ENCODE data around the gene PHGDH.
"Not testable (repeated sequence)": the region's sequence is repeated elsewhere in the genome, so short reads cannot be mapped to it uniquely, and the experiment has no call there.

Gene PHGDH

GRCh38 chr1:119700326-119700725 lies 11.4 kb upstream of the PHGDH start:
- DNase-seq: no peak

DNA sequence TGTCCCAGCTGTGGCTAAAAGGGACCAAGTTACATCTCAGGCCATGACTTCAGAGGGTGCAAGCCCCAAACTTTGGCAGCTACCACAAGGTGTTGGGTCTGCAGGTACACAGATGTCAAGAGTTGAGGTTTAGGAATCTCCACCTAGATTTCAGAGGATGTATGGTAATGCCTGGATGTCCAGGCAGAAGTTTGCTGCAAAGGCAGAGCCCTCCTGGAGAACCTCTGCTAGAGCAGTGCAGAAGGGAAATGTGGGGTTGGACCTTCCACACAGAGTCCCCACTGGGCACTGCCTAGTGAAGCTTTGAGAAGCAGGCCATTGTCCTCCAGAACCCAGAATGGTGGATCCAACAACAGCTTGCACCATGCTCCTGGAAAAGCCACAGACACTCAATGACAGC lies 10.1 kb upstream of the PHGDH start:
- DNase-seq: no peak

DNA sequence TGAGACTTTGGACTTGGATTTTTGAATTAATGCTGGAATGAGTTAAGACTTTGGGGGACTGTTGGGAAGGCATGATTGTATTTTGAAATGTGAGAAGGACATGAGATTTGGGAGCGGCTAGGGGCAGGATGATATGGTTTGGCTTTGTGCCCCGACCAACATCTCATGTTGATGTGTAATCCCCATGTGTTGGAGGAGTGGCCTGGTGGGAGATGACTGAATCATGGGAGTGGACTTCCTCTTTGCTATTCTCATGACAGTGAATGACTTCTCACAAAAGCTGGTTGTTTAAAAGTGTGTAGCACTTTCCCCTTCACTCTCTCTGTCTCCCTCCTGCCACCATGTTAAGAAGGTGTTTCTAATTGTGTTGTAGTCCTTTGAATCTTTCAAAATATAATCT lies 9.3 kb upstream of the PHGDH start:
- no peak for DNase-seq

DNA sequence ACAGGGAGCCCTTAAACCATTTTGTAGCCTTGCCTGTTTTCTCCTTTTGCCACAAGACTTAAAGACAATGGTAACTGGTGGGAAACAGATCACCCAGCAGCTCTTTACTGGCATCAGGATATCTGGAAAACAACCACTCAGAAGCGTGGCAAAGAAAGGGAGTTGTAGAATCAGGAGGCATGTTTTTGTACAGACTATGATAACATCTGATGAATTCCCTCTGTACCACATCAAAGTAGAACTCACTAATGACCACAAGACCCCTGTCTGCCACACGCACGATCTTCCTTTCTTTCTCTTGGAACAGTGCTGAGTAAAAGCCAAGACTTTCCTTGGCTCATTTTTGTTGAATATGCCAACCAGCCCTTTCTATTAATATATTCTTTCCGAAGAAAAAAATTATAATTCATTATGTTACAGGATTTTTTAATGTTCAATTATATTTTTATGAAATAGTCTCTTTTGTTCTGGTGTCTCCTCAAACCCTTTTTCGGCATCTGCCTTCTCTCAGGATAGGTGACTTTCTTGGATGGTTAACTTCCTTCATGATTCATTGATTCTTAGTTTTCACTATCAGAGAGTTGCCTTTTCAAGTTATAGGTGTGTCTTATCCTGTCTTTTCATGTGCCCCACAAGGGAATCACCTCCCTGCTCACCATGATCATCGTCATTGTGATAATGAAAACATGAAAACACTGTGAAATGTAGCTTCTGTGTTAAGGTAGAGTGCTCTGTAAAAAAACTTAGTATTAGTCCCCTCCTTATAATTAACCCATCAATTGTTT lies 7.9 kb upstream of the PHGDH start:
- no peak for DNase-seq

GRCh38 chr1:119706599-119706998 lies 5.1 kb upstream of the PHGDH start:
- DNase-seq: not testable (repeated sequence)

DNA sequence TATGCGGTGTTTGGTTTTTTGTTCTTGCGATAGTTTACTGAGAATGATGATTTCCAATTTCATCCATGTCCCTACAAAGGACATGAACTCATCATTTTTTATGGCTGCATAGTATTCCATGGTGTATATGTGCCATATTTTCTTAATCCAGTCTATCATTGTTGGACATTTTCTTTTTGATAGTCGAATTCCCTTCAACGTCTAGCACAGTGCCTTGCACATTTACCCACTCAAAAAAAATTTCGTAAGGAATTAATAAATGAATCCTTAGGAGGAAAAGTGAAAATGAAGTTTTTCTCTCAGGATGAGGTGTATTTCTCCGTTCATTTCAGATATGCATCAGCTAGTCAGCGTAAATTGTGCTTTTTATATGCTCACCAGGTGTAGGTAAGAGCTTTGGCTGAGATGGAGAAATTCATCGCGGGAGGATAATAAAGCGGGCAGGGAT lies 354 bp upstream of the PHGDH start:
- DNase-seq: not testable (repeated sequence)

GRCh38 chr1:119712342-119713038 lies 756 bp downstream of the PHGDH start:
- DNase-seq: peak; percentile 75

- peak; percentile 53 for DNase-seq
Measured at GRCh38 chr1:119713039-119713748, 1.5 kb downstream of the PHGDH start.

GRCh38 chr1:119713749-119714456 lies 2.2 kb downstream of the PHGDH start:
- DNase-seq: peak; percentile 53

DNA sequence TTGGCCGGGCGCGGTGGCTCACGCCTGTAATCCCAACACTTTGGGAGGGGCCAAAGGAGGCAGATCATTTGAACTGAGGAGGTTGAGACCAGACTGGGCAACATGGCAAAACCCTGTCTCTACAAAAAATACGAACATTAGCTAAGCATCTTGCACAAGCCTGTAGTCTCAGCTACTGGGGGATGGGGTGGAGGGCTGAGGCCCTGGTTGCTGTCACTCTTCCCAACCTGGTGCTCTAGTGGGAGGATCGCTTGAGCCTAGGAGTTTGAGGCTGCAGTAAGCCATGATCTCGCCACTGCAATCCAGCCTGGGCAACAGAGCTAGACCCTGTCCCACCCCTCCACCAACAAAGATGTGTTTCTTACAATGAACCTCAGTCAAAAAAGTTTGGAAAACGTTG lies 2.8 kb downstream of the PHGDH start:
- DNase-seq: no peak

DNA sequence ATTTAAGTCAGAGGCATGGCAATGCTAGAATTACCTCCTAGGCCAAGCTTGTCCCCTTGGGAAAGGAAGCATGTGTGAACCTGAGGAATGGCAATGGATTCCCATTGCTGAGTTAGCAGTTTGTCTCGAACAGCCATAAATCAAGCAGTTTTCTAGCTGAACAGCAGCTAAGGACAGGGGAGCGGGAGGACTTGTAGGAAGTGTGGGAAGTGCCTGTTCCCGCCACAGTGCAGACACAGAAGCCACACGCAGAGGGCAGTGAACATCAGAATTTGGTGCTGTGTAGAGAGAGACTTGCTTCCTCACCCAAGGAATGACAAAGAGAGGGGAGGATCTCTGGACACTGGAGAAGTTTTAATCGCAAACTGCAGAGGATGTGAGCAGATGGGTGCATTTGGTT lies 3.8 kb downstream of the PHGDH start:
- no peak for DNase-seq

DNA sequence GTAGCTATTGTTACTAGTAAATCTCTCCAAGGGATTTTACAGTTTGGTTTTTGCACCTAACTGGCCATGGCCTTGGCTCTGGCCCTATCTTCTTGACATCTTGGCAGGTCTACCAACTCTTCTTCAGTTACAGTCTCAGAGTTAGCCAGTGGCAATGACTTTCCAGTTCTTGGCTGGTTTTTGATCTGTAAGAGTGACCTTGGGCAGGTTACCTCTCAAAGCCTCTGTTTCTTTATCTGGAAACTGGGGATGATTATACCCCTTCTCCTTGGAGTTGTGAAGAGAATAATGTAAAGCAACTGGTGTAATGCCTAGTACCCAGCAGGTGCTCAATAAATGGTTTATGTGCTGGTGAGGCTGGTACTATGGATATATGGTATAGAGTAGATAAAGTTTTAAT lies 6.7 kb downstream of the PHGDH start:
- no peak for DNase-seq

GRCh38 chr1:119718972-119719371 lies 7.2 kb downstream of the PHGDH start:
- no peak for DNase-seq

DNA sequence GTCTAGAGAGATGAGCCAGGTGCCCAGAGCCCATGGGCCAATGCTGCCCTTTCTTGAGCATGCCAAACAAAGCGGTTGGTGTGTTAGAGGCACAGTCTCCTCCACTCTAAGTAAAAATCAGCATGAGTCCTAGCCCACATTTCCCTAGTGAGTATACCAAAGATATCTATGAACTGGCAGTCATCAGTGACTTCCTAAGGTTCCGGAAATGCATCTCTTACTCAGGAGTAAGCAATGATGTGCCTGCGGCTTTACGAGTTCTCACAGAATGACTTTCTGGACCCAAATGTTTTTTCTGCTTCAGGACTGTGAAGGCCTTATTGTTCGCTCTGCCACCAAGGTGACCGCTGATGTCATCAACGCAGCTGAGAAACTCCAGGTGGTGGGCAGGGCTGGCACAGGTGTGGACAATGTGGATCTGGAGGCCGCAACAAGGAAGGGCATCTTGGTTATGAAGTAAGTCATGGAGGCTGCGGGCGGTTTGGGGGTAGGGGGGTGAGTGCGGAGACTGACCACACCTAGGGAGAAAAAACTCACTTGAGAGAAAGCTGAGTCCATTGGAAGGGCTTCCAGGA lies 9.2 kb downstream of the PHGDH start:
- no peak for DNase-seq

- no peak for DNase-seq
Measured at GRCh38 chr1:119721896-119722295, 10.2 kb downstream of the PHGDH start.

DNA sequence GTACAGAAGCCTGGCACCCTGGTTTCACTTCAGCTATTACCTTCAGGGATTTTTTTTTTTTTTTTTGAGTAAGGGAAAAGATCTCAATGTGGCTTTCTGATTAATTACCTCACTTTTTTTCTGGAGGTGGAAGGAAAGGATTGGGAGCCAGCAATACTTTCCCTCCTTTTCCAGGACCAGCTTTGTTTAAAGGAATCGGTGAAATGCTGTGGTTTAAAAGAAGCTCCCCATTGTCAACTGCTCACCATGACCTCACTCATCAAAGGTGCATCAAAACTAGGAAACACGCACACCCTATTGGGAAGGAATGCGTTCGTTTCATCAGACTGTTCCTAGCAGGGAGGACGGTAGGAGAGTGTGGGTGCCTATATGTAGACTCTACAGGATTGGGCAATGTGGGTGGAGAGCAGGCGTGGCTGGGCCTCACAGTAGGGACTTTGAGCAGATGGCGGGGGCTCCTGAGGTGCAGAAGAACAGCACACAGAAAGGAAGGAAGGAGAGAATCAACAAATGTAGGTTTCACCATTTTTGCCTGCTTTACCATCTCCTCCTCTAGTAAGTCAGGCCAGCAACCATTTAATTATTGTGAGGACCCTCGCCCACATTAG lies 13.0 kb downstream of the PHGDH start:
- DNase-seq: no peak

DNA sequence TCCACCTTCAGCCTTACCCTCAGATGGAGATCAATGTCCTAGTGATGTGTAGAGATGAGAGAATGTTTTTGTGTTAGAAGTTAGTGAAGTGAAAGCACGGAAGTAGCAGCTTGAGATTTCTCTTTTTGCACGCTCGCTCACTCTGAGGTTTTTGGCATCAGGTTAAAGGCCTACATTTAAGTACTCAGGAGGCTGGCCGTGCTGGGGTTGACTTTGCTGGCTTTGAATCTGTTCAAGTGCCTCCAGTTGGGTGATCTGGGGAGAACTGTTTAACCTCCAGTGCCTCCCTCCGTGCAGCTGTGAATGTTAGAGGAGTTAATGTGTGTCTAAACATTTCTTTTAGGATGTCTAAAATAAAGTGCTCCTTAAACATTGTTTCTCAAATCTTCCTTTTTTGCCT lies 13.9 kb downstream of the PHGDH start:
- DNase-seq: no peak

- no peak for DNase-seq
Measured at GRCh38 chr1:119727991-119728390, 16.3 kb downstream of the PHGDH start.

DNA sequence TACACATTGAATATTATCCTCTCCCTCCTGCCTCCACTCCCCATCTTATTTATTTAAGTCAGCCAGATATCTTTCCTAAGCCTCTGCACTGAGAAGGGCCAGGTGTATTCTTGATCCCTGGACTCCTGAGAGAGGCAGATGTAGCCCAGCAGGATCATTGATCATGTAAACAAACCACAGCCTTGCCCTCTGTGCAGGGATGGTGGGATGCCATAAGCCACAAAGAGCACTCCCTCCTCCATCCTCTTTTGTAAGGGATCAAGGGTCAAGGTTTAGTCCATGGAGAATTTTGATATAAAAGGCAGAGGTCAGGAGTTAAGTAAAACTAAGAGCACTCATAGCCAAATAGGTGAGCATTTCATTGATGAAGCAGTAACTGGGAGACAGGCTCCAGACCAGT lies 17.3 kb downstream of the PHGDH start:
- no peak for DNase-seq

DNA sequence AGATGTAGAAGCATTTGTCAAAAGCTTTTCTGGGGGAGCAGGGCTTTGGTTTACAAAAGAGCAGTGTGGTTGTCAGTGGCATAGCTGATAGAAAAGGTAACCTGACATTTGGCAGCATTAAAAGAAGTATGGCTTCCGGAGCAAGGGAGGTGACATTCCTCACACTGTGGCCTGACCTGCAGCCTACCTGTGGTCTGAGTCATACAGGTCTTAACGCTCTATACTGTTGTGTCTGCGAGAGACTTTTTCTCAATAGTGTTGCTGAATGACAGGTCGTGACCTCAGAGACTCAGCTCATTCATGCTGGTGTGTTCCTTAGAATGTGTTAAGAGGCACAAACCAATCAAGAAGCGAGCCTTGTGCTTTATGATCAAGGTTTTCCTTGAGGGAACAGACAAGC lies 19.3 kb downstream of the PHGDH start:
- DNase-seq: no peak

GRCh38 chr1:119731741-119732430 lies 20.2 kb downstream of the PHGDH start:
- DNase-seq: no peak
